NCI-H2029 (cell line): ENCODE results near the gene COPS2.
"Not testable (repeated sequence)": the region's sequence is repeated elsewhere in the genome, so short reads cannot be mapped to it uniquely, and the experiment has no call there.

Source experiments
- DNase-seq: peaks from one replicate; lab custom pipeline; 2025; lab: John Stamatoyannopoulos, UW

The COPS2 gene

DNA sequence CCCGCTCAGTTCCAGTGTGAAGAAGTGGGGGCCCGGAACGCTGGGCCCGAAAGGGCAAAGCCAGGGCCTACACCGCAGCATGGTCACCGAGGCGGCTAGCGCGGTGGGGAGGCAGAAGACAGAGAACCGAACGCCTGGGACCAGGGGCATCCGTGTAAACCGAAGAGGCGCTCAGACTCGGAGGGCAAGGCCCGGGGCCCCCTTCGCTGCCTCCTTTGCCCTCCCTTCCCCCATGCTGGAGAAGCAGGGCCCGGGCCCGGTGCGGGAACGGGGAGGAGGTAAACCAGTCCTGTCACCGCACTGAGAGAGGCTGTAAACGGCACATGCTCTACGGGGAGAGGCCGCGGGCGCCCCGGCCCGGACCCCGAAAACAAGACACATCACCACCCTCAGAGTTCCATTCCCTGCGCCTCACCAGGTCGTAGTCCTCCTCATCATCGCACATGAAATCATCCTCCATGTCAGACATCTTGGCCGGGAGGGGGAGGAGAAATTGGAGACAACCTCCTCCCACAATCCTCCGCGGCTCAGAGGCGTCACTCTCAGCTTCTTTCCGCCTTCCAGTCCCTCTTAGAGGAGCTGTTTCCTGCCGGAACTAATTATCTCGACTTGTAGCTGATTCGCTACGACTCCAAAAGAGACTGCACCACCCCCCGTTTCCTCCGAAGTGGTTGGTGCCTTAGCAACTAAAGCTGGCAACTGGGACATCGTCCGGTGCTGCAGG, at the start of gene COPS2:
TSS of gene COPS2 (minus strand) at position 490 of the 724 bp plus-strand sequence. CDS start at position 469, 21 bp downstream.
- DNase-seq = peak; percentile 91

DNA sequence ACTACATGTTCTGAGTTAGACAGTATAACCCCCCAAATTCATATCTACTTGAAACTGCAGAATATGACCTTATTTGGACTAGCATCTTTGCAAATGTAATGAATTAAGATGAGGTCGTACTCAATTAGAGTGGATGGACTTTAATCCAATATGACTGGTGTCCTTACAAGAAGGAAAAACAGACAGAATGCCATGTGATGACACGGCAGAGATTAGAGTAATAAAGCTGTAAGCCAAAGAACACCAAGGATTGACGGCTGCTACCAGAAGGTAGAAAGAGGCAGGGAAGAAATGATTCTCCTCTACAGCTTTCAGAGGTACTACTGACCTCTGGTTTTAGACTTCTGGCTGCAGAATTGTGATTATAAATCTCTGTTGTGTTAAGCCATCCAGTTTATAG, 44.9 kb upstream of the COPS2 start:
- DNase-seq = no peak

DNA sequence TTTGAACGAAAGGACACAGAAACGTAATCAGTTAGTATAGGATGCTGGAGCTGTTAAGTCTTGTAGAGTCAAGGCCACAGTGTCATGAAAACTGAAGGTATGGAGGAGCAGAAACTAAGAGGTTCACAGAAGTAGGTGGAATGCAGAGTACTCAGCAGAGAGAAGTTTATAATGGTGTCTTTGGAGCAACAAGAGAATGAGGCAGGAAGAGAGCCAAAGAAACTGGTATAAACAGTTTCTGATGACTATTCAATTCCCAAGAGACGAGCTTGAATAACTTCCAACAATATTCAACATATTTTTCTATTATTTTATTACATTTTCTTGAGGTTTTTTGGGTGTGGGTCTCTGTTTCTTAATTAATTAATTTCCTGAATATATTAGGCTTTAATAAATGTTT, 44.3 kb upstream of the COPS2 start:
- DNase-seq = no peak

DNA sequence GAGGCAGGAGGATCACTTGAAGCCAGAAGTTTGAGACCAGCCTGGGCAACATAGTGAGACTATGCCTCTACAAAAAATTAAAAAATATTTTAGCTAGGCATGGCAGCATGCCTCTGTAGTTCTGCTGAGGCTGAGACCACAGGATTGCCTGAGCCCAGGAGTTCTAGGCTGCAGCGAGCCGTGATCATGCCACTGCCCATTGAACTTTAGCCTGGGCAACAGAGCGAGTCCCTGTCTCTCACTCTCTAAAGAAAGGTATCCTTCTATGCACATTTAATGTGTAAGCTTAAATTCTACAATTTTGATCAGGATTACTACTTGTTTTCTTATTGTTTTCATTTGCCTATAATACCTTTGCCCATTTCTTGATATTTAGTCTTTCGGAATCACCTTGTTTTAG, 41.5 kb upstream of the COPS2 start:
- DNase-seq = no peak

DNA sequence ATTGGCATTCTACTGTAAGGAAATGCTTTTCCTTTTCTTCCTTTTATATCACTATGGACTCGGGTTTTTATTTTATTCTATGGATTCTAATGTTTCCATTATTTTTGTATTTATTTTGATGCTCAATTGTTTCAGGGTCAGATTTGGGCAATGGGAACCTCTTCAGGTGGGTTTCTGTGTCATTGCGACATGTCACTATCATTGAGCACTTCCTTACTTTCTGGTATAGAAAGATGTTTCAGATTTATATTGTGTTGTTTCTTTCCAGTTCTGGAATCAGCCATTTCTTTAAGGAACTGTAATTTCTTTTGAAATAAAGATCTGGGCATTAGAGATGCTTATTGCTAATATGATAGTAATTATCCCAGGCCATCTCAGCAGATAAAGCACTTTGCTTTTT, 36.5 kb upstream of the COPS2 start:
- DNase-seq = no peak

DNA sequence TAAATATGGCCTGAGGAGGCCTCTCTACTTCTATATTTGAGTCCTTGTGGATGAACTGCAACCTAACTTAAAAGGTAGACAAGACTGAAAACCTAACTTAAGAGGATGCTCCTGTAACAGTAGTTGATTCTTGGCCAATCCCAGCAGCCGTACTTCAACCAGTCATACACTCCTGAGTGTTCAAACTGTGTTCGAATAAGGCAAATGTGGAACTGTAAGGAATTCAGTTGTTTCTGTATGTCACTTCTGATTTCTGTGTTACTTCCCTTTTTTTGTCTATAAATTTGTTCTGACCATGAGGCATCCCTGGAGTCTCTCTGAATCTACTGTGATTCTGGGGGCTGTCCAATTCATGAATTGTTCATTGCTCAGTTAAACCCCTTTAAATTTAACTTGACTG, 35.2 kb upstream of the COPS2 start:
- no peak for DNase-seq

DNA sequence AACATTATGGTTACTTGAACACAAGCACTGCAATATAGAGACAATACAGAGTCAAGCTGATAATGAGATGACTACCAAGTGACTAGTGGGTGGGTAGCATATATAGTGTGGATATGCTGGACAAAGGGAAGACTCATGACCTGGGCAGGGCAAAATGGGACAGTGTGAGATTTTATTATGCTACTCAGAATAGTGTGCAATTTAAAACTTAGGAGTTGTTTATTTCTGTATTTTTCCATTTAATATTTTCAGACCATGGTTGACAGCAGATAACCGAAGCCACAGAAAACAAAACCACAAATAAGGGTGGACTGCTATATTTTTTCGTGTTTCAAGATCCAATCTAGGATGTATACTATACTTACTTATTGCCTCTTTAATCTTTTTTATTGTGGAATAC, 34.2 kb upstream of the COPS2 start:
- DNase-seq = no peak

DNA sequence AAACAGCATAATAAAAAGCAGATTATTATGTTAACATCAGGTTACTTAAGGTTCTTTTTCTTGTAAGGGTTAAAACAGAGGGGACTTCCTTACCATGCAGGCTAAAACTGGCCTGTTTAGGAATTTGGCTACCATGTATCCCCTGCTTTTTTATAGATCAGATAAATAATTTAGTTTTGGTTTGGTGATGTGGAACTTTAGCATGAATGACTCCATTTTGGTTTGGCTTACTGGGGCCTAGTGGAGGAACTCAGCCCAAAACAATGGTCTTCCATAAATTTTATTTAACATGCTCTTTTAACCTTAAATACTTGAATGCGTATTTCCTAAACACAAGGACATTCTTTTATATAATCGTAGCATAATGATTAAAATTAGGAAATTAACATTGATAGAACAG, 33.5 kb upstream of the COPS2 start:
- no peak for DNase-seq

DNA sequence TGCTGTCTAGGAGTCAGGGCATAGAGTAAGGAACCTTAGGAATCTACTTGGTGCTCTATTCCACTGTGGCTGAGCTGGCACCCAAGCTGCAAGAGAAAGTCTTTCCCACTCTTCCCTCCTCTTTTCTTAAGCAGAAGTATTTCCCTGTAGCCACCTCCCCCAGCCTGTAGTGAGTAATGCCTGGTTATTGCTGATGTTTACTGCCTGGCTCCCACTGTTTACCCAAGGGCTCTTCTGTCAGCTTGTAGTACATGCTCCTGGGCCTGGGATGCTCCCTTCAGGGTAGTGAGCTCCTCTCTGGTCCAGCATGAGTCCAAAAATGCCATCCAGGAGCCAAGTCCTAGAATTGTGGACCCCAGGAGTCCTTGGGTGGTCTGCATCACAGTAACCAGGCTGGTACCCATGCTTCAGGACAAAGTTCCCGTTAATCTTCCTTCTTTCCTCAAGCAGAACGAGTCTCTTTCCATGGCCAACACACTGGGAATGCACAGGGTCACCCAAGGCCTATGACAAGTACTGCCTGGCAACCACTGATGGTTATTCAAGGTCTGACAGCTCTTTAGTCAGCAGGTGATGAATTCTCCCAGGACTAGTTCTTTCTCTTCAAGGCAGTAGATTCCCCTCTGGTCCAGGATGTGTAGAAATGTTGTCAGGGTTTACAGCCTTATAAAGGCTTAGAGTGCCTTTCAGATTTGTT, 32.3 kb upstream of the COPS2 start:
- no peak for DNase-seq

DNA sequence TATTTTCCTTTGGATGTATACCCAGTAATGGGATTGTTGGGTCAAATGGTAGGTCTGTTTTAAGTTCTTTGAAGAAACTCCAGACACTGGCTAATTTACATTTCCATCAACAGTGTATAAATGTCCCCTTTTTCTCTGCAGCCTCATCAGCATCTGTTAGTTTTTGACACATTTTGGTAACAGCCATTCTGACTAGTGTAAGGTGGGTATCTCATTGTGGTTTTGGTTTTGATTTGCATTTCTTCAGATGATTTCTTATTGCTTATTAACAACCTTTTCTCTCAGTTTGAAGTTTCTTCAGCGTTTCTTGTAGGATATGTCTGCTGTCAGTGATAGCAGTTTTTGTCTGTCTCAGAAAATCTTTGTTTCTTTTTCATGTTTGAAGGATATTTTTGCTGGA, 30.1 kb upstream of the COPS2 start:
- DNase-seq = no peak

DNA sequence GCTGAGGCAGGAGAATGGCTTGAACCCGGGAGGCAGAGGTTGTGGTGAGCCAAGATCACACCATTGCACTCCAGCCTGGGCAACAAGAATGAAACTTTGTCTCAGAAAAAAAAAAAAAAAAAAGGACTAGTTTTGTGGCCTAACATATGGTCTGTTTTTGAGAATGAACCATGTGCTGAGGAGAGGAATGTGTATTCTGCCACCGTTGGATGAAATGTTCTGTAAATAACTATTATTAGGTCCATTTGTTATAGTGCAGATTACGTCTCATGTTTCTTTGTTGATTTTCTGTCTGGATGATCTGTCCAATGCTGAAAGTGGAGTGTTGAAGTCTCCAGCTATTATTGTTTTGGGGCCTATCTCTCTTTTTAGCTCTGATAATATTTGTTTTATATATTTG, 28.3 kb upstream of the COPS2 start:
- DNase-seq = not testable (repeated sequence)

DNA sequence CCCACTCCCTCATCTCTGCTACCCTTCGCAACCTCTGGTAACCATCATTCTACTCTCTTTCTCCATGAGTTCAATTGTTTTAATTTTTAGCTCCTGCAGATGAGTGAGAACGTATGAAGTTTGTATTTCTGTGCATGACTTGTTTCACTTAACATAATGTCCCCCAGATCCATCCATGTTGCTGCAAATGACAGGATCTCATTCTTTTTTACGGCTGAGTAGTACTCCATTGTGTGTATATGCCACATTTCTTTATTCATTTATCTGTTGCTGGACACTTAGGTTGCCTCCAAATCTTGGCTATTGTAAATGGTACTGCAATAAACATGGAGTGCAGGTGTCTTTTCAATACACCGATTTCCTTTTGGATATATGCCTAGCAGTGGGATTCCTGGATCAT, 26.7 kb upstream of the COPS2 start:
- peak; percentile 5 for DNase-seq

DNA sequence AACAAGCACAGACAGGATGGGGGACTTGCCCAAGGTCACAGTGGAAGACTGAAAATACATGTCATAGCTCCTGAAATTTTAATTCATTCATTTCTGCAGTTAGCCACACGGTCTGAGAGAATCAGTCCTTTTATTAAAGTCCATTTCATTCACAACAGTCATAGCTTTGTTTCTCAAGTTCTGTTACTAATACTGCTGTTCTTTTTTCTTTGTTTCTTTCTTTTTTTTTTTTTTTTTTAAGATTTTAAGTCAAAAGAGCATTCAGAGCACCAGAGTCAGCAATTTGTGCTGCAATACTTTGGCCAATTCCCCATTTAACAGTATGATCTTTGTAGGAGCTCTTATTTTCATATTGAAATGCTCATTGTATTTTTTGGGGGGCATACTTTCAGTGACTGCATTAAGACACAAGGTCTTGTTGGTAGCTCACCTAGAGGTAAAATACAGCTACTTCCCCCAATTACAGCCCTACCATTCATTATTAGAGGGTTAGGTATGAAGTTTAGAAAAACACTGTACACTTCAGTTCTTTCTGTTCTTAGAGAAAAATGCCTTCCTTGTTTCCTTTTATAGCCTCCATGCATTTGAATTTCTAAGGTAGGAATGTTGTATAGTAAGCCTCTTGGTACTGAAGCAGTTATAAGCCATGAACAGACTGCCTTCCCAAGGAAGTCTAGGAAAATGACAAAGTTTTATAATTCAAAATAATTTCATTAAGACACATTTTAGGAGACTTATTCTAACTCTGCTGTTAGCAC, 24.2 kb upstream of the COPS2 start:
- DNase-seq = no peak

DNA sequence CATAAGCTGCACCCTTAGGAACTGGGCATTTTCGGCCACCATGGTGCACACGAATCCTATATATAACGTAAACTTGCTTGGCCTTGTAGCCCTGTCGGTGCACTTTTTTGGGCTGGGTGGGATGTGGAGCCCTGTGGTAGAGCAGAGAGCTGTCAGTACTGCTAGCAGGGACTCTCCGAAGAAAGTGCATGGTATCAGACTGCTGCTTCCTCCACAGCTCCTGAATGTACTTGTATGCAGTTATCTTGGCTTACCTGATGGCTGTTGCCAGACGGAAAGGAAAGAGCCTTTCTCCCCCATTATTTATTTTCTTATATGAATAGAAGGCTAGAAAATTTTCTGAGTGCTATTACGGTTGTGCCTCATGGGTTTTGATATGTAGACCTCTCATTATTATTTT, 23.1 kb upstream of the COPS2 start:
- DNase-seq = no peak

DNA sequence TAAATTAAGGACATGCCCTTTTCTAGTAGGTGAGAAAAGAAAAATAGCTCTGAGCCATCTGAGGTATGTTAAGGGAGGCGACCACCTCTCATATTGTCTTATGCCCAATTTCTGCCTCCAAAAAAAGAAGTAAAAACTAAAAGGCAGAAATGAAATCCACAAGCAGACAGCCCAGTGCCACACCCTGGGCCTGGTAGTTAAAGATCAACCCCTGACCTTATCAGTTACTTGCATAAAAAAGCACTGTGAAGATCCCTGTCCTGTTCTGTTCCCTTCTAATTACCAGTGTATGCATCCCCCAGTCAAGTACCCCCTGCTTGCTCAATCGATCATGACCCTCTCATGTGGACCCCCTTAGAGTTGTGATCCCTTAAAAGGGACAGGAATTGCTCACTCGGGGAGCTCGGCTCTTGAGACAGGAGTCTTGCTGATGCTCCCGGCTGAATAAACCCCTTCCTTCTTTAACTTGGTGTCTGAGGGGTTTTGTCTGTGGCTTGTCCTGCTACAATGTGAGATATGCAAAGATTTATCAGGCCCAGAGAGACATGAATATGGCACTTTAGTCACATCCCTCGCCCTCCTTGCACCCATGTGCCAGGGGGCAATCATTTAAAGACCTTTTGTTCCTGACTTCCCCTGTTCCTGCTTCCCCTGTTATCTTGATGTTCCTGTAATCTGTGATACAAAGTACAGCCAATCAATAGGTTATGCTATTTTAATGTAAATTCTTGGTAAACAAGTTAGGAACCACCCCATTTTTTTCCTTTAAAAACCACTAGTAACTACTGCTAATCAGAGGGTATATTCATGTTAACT, 20.4 kb upstream of the COPS2 start:
- DNase-seq = not testable (repeated sequence)

DNA sequence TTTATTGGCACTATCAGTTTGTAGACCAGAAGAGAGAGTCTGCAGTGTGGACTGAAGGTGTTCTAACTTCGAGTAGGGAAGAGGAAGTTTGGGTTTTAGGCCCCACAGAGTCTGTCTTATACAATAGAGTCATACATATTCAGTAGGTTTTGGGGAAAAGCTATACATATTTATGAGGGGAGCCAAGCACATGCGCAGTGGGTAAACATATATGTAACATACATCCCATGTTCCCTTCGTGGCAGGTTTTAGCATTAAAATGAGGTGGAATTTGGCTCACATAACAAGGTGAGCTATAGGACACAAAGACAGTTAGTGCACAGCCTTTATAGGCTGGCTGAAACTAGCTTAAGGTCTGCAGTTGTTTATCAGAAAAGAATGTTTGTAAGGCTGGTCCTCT, 19.5 kb upstream of the COPS2 start:
- no peak for DNase-seq

DNA sequence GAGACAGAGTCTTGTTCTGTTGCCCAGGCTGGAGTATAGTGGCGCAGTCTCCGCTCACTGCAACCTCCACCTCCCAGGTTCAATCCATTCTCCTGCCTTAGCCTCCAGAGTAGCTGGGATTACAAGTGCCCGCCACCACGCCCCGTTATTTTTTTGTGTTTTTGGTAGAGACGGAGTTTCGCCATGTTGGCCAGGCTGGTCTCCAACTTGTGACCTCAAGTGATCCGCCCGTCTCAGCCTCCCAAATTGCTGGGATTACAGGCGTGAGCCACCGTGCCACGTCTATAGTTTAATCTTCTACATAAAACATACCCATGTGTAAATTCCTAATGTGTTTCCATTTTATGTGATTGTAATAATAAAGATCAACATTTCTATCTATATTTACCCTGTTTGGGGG, 16.4 kb upstream of the COPS2 start:
- no peak for DNase-seq

DNA sequence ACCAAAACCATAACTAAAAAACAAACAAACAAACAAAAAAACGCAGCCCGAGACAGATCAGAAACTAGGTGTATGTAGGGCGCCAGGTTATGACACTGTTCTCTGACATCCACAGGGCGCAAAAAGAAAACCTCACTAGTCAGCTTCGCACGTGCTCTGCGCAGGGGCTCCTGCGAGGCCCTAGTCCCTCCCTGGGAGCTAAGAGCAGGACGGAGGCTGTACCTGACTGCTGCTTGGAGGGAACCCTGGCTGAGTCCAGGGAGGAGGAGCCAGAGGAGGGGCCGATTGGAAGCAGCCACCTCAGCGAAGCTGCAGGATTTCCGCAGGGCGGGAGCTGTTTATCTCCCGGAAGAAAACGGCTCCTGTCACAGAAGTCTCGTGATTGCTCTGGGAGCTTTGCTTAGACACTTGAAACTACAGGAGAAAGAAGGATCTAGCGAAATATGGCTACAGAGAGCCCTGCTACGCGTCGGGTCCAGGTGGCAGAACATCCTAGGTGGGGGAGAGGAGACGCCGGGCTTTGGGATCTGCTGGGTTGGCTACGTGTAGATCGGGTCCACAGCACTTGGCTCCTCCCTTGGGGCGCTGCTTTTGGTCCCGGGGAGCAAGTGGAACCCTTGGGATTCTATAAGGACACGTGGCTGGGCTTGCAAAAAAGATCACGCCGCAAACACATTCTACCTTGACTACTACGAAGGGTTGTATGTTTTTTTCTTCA, 14.6 kb upstream of the COPS2 start, which contains the start of gene GALK2:
TSS of gene GALK2 (plus strand) at position 368 of the 718 bp plus-strand sequence. CDS start at position 444, 76 bp downstream.
- DNase-seq = peak; percentile 81

DNA sequence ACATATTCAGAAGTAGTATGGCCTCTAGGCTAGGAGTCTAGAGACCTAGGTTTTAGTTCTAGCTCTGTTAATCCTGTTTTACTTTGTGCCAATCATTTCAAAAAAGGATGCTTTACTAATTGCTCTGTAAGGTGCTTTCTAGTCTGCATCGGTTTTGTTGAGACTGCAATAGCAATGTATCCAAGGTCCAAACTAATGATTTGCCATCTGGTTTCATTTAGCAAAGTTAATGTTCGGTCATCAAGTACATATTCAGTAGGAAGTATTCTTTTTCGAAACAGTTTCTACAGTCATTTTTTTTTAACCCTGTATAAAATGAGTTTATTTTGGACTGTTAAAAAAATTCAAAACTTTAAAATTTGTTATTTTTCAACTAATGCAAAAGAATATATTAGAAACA, 12.6 kb upstream of the COPS2 start:
- DNase-seq = no peak

DNA sequence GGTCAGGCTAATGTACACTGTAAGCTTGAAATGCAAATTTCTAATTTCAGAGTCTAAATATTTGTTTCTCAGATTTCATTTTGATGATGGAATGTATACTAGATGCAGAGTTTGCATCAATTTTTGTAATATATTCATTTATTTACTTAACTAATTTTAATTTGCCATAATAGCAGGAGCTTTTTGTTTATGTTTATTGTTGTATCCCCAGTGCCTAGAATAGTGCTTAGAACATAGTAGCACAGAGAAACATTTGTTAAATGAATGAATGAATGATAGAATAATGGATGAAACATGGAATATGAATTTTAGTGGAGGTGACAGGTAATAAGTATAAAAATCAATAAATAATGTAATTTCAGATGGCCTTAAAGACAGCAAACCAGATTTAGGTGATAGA, 9.5 kb upstream of the COPS2 start:
- DNase-seq = no peak

DNA sequence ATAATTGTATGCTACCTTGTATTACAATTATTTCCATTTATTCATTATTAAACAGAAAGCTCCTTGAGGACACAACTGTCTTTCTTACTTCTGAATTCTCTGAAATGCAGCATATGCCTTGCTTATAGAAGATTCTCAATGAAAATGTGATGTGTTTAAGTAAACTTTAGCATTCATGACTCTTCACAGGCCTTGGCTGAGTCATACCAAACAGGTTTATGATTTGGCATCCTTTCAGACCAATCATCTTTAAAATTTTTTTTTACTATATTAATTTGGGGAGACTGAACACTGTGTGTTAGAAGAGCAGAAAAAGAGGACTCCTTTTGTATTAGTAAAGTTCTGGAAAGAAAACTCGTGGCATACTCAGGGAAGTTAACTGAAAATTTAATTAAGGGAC, 8.3 kb upstream of the COPS2 start:
- no peak for DNase-seq
